ENCODE data around the gene BAZ1B.
A peak's percentile ranks its signal among the peaks of the same experiment; 100 is the strongest.

Gene BAZ1B

DNA sequence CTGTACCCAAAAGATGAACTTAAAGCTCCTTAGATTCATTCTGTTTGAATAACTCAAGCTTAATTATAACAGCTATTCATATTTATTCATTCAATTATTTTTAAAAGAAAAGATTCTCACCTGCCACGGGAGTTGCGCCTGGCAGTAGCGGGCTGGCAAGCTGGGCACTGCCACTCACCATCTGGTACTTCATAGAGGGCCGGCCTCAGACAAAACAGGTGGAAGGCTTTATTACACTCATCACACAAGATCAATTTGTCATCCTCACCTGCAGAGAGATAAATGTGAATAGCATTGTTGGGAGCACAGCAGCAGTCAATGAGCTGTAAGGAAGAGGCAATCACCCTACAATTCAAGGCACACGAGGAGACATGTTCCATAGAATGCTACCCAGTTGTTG is 72.7 kb downstream of the BAZ1B start:
- TF ChIP-seq Cebpa-rat (IDR thresholded peaks at IDR 0.05), result no peak
- H3K9ac ChIP-seq, result no peak overlapping the region
- no peaks in the 10 kb centered on the region for H3K4me1 ChIP-seq
- H3K4me2 ChIP-seq, result no peak overlapping the region
- peaks cover 100% of the 10 kb centered on the region for H3K36me3 ChIP-seq
- no peaks in the 10 kb centered on the region for H3K27me3 ChIP-seq
- H3K27ac ChIP-seq, result no peak overlapping the region
- H4K20me1 ChIP-seq, result peaks cover 60% of the 10 kb centered on the region
- H3K4me3 ChIP-seq, result no peak overlapping the region
- no peaks in the 10 kb centered on the region for H3K9me3 ChIP-seq

DNA sequence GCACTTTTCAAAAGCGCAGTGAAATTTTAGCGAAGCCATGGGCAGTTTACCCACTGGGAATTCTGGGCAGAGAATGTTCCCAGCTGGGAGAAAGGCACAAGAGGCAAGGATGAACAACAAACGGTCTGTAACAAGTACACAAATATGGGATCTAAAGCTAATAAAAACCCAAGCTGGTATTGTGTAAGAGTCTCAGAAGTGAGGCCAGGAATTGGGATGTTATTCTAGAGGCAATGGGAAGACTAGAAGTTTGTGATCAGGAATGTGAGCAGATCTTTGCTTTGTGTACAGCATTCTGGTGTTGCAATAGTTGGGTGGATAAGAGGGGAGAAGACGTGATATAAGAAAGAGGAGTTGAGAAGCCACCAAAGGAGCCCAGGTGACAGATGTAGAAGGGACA is 73.5 kb downstream of the BAZ1B start:
- H3K4me2 ChIP-seq, result no peak overlapping the region
- H4K20me1 ChIP-seq, result peaks cover 60% of the 10 kb centered on the region
- H3K36me3 ChIP-seq, result peaks cover 100% of the 10 kb centered on the region
- no peak overlapping the region for H3K4me3 ChIP-seq
- no peak overlapping the region for H3K27ac ChIP-seq
- no peaks in the 10 kb centered on the region for H3K4me1 ChIP-seq
- H3K9me3 ChIP-seq, result no peaks in the 10 kb centered on the region
- no peaks in the 10 kb centered on the region for H3K27me3 ChIP-seq
- no peak overlapping the region for H3K9ac ChIP-seq
- no peak for TF ChIP-seq Cebpa-rat (IDR thresholded peaks at IDR 0.05)

GRCh38 chr7:73447121-73447733 is 74.9 kb downstream of the BAZ1B start:
- no peak overlapping the region for H3K27ac ChIP-seq
- peaks cover 100% of the 10 kb centered on the region for H3K36me3 ChIP-seq
- TF ChIP-seq Cebpa-rat (IDR thresholded peaks at IDR 0.05), result no peak

GRCh38 chr7:73446682-73447081 is 75.4 kb downstream of the BAZ1B start:
- Histone ChIP-seq H3K4me3 (no peak overlapping the region), H3K9ac (no peak overlapping the region), H3K36me3 (peaks cover 99% of the 10 kb centered on the region), H3K27me3 (no peaks in the 10 kb centered on the region), H3K4me1 (no peaks in the 10 kb centered on the region), H3K9me3 (no peaks in the 10 kb centered on the region), H3K4me2 (no peak overlapping the region), H4K20me1 (peaks cover 56% of the 10 kb centered on the region), H3K27ac (no peak overlapping the region)
- TF ChIP-seq Cebpa-rat (IDR thresholded peaks at IDR 0.05), result no peak

More at GRCh38 chr7:73447121-73447733, 74.9 kb downstream of the BAZ1B start:
- no peaks in the 10 kb centered on the region for H3K4me1 ChIP-seq
- H3K4me2 ChIP-seq, result no peak overlapping the region
- H3K27me3 ChIP-seq, result no peaks in the 10 kb centered on the region
- H4K20me1 ChIP-seq, result peaks cover 59% of the 10 kb centered on the region
- H3K4me3 ChIP-seq, result no peak overlapping the region
- no peaks in the 10 kb centered on the region for H3K9me3 ChIP-seq
- no peak overlapping the region for H3K9ac ChIP-seq

DNA sequence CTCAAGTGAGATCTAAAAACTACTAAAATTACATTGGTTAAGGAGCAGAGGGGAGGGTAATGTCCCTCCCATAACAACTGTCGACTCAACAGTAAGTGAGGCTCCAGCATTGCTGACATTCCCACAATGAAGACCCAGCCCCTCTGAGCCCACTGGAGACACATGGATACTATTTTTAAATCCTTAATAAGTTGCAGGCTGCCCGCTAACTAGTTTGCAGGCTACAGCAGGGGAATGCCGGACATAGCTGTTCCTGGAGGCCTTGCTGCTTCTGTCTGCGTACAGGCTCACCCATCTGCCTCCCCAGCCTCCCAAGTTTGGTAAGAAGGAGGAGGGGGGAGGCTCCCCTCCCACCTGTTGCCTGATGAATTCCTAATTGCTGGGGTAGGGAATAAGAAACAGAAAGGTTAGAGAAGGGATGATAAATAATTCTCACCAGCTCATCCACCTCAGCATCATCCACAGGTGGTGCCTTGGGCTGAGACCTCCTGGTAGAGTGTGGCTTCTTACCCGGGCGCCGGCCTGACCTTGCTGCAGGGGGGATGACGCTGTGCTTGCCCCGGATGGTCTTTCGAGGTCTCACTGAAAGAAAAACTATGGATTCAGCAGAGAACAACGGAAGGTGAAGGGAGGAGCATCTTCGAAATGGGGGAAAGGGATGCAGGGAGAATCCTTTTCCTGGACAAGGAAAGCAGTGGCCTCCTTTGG is 78.4 kb downstream of the BAZ1B start:
- TF ChIP-seq Cebpa-rat (IDR thresholded peaks at IDR 0.05), result no peak

GRCh38 chr7:73442903-73443500 is 79.1 kb downstream of the BAZ1B start:
- Histone ChIP-seq H3K4me2 (no peak overlapping the region), H3K27me3 (no peaks in the 10 kb centered on the region), H3K9ac (no peak overlapping the region), H4K20me1 (peaks cover 72% of the 10 kb centered on the region), H3K4me3 (no peak overlapping the region), H3K27ac (no peak overlapping the region), H3K4me1 (peaks cover 13% of the 10 kb centered on the region), H3K36me3 (peaks cover 95% of the 10 kb centered on the region), H3K9me3 (no peaks in the 10 kb centered on the region)
- no peak for TF ChIP-seq Cebpa-rat (IDR thresholded peaks at IDR 0.05)

More for the DNA sequence above, 78.4 kb downstream of the BAZ1B start:
- H3K27ac ChIP-seq, result no peak overlapping the region
- H3K4me1 ChIP-seq, result peaks cover 6% of the 10 kb centered on the region
- peaks cover 65% of the 10 kb centered on the region for H4K20me1 ChIP-seq
- H3K4me2 ChIP-seq, result no peak overlapping the region
- H3K36me3 ChIP-seq, result peaks cover 99% of the 10 kb centered on the region
- no peak overlapping the region for H3K4me3 ChIP-seq
- no peaks in the 10 kb centered on the region for H3K9me3 ChIP-seq
- H3K27me3 ChIP-seq, result no peaks in the 10 kb centered on the region
- H3K9ac ChIP-seq, result no peak overlapping the region

GRCh38 chr7:73442222-73442902 is 79.7 kb downstream of the BAZ1B start:
- H3K36me3 ChIP-seq, result peaks cover 89% of the 10 kb centered on the region
- H3K4me1 ChIP-seq, result peaks cover 17% of the 10 kb centered on the region
- no peak overlapping the region for H3K4me3 ChIP-seq
- no peak for TF ChIP-seq Cebpa-rat (IDR thresholded peaks at IDR 0.05)
- no peak overlapping the region for H3K27ac ChIP-seq
- H3K9me3 ChIP-seq, result no peaks in the 10 kb centered on the region
- H4K20me1 ChIP-seq, result peaks cover 77% of the 10 kb centered on the region
- H3K27me3 ChIP-seq, result no peaks in the 10 kb centered on the region
- no peak overlapping the region for H3K4me2 ChIP-seq
- H3K9ac ChIP-seq, result no peak overlapping the region

DNA sequence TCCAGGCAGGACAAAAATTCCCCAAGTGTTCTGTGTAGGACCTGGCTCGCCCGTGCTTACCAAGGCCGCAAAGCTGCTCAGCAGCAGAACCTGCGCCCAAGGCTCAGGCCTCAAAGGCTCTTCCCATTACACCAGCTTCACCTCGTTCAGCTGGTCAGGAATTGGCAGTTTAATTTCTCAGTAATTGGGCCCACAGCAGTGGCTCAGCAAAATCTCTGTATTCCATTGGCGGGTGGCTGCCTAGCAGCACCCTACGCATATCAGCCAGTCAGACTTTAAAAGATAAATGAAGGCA is 82.7 kb downstream of the BAZ1B start:
- H3K27me3 ChIP-seq, result no peaks in the 10 kb centered on the region
- H3K27ac ChIP-seq, result no peak overlapping the region
- no peak overlapping the region for H3K4me2 ChIP-seq
- no peaks in the 10 kb centered on the region for H3K9me3 ChIP-seq
- H3K4me3 ChIP-seq, result no peak overlapping the region
- H3K9ac ChIP-seq, result no peak overlapping the region
- TF ChIP-seq Cebpa-rat (IDR thresholded peaks at IDR 0.05), result no peak
- peaks cover 63% of the 10 kb centered on the region for H4K20me1 ChIP-seq
- H3K4me1 ChIP-seq, result peaks cover 24% of the 10 kb centered on the region
- peaks cover 59% of the 10 kb centered on the region for H3K36me3 ChIP-seq

- Histone ChIP-seq H3K4me3 (no peak overlapping the region), H3K36me3 (peaks cover 53% of the 10 kb centered on the region), H3K9ac (no peak overlapping the region), H3K4me1 (peaks cover 27% of the 10 kb centered on the region), H3K27me3 (no peaks in the 10 kb centered on the region), H3K27ac (peak overlapping the region; percentile 26; the same call in 1 of the 2 replicates), H4K20me1 (peaks cover 57% of the 10 kb centered on the region), H3K9me3 (no peaks in the 10 kb centered on the region), H3K4me2 (peak overlapping the region; percentile 47)
- TF ChIP-seq Cebpa-rat (IDR thresholded peaks at IDR 0.05), result no peak
Measured at GRCh38 chr7:73438547-73439409, 83.3 kb downstream of the BAZ1B start.

All from BLaER1 (cell line).